ENCODE results near the gene CABP4.

DNA sequence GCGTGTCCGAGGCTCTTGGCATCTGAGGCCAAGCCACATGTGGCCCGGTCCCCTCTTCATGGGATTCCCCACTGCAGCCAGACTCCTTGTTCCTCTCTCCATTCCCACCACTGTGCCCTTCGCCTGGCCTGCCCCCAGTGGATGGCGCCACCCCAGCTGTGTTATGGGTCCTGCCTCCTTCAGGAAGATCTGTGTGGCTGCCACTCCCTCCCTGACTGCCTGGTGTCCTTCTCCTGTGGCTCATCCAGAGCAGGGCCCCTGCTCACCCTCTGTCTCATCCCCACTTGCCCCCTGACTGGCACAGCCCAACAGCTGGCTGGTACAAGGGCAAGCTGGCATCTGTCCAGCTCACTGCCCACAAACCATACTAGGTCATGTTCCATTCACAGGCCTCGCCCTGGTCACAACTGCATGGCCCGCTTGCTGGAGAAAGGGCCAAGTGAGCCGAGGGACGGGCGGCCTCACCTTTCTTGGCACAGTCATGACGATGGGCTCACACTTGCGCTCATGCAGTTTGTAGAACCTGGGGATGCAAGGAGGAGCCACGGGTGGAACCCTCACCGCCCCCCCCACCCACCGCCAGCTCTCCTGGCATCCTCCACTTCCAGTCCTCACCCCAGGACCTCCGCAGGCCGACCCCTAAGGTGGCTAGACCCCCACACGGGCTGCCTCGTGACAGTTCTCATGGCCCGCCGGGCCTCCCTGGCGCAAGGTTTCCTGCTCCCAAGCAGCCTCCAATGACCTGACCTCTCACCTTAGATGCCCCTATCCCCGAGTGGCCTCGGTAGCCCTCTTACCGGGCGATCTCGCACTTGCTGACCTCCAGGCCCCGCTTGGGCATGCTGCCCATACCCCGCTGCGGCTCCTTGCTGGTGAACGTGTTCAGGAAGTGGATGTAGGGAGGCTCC, 15.6 kb upstream of the CABP4 start:
- TF ChIP-seq, protein P1, sequence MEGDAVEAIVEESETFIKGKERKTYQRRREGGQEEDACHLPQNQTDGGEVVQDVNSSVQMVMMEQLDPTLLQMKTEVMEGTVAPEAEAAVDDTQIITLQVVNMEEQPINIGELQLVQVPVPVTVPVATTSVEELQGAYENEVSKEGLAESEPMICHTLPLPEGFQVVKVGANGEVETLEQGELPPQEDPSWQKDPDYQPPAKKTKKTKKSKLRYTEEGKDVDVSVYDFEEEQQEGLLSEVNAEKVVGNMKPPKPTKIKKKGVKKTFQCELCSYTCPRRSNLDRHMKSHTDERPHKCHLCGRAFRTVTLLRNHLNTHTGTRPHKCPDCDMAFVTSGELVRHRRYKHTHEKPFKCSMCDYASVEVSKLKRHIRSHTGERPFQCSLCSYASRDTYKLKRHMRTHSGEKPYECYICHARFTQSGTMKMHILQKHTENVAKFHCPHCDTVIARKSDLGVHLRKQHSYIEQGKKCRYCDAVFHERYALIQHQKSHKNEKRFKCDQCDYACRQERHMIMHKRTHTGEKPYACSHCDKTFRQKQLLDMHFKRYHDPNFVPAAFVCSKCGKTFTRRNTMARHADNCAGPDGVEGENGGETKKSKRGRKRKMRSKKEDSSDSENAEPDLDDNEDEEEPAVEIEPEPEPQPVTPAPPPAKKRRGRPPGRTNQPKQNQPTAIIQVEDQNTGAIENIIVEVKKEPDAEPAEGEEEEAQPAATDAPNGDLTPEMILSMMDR (IDR thresholded peaks at IDR 0.05; ENCODE audit: low read length): peak; percentile 40; the same call in 1 of the 2 replicates
- TF ChIP-seq EZH2 (IDR thresholded peaks at IDR 0.05; ENCODE audit: borderline replicate concordance, low read length): no peak
